ENCODE data around the gene COPS9. TPM values are rescaled to one million over a fixed set of nuclear protein-coding genes. Genes with fewer than 3 reads are reported as not detected.

COPS9 gene
- total RNA-seq, 1 donor = 70.2 TPM

DNA sequence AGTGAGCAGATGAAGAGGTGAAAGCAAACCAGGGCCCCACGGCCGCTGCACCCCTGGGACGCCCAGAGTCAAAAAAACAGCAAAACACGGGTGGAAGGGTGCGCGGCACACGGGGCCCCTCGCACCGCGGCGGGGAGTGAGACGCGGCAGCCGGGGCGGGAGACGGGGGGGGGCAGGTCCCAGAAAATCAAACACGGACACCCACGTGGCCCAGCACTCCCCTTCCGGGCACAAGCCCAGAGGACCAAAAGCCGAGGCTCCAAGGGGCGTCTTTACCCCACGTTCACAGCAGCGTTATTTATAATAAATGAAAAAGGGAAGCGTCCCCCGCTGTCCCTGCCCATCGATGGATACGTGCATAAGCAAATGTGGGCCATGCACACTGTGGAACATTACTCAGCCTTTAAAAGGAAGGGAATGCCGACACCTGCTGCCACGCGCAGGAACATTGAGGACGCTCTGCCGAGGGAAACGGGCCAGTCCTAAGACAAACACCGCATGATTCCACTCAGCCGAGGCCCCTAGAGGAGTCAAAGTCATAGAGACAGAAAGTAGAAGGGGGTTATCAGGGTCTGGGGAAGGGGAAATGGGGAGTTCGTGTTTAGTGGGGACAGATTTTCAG, 677 bp upstream of the COPS9 start:
- Histone ChIP-seq H3K4me3 (ENCODE audit: insufficient read depth, low read length) (peak overlapping the region; percentile 93), H4K20me1 (ENCODE audit: insufficient read depth, low read length) (peaks cover 17% of the 10 kb centered on the region), H3K27me3 (ENCODE audit: insufficient read depth, low read length) (peaks cover 13% of the 10 kb centered on the region), H3K9me3 (ENCODE audit: low read depth, low read length) (no peaks in the 10 kb centered on the region), H3K79me2 (ENCODE audit: insufficient read depth, low read length) (peaks cover 28% of the 10 kb centered on the region), H3K4me2 (ENCODE audit: insufficient read depth, low read length) (peak overlapping the region; percentile 95), H3K27ac (ENCODE audit: low read depth, low read length) (no peak overlapping the region), H3K36me3 (ENCODE audit: insufficient read depth, low read length) (peaks cover 19% of the 10 kb centered on the region), H3K4me1 (ENCODE audit: insufficient read depth, low read length) (peaks cover 12% of the 10 kb centered on the region), H2AFZ (ENCODE audit: low read length) (peak overlapping the region; percentile 98)
- TF ChIP-seq, protein P1, sequence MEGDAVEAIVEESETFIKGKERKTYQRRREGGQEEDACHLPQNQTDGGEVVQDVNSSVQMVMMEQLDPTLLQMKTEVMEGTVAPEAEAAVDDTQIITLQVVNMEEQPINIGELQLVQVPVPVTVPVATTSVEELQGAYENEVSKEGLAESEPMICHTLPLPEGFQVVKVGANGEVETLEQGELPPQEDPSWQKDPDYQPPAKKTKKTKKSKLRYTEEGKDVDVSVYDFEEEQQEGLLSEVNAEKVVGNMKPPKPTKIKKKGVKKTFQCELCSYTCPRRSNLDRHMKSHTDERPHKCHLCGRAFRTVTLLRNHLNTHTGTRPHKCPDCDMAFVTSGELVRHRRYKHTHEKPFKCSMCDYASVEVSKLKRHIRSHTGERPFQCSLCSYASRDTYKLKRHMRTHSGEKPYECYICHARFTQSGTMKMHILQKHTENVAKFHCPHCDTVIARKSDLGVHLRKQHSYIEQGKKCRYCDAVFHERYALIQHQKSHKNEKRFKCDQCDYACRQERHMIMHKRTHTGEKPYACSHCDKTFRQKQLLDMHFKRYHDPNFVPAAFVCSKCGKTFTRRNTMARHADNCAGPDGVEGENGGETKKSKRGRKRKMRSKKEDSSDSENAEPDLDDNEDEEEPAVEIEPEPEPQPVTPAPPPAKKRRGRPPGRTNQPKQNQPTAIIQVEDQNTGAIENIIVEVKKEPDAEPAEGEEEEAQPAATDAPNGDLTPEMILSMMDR (IDR thresholded peaks at IDR 0.05; ENCODE audit: extremely low read depth, low read depth, low read length) = no peak
- DNase-seq (ENCODE audit: insufficient read length, low spot score, missing footprints) = peak; percentile 83

DNA sequence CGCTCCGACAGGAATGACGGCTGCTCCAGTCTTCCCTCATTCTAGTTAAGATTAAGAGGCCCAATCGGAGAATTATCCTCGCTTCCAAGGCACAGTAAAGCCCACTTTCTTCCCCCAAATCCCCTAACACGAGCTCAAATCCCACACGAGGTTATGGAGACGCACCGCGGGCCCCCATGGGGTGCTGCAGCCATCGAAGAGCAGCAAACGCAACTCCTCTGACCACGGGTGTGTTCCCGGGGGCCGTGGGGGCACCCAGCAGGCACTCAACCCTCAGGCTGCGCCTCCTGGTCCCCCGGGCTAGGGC, 446 bp downstream of the COPS9 start:
- Histone ChIP-seq H4K20me1 (ENCODE audit: insufficient read depth, low read length) (peaks cover 17% of the 10 kb centered on the region), H3K4me3 (ENCODE audit: insufficient read depth, low read length) (peak overlapping the region; percentile 93), H2AFZ (ENCODE audit: low read length) (peak overlapping the region; percentile 81), H3K27ac (ENCODE audit: low read depth, low read length) (peak overlapping the region; percentile 67), H3K79me2 (ENCODE audit: insufficient read depth, low read length) (peaks cover 28% of the 10 kb centered on the region), H3K4me2 (ENCODE audit: insufficient read depth, low read length) (peak overlapping the region; percentile 95), H3K36me3 (ENCODE audit: insufficient read depth, low read length) (peaks cover 31% of the 10 kb centered on the region), H3K27me3 (ENCODE audit: insufficient read depth, low read length) (peaks cover 4% of the 10 kb centered on the region), H3K9me3 (ENCODE audit: low read depth, low read length) (no peaks in the 10 kb centered on the region), H3K4me1 (ENCODE audit: insufficient read depth, low read length) (peaks cover 12% of the 10 kb centered on the region)
- TF ChIP-seq, protein P1 (IDR thresholded peaks at IDR 0.05; ENCODE audit: extremely low read depth, low read depth, low read length) = no peak
- DNase-seq (ENCODE audit: insufficient read length, low spot score, missing footprints) = peak; percentile 94

DNA sequence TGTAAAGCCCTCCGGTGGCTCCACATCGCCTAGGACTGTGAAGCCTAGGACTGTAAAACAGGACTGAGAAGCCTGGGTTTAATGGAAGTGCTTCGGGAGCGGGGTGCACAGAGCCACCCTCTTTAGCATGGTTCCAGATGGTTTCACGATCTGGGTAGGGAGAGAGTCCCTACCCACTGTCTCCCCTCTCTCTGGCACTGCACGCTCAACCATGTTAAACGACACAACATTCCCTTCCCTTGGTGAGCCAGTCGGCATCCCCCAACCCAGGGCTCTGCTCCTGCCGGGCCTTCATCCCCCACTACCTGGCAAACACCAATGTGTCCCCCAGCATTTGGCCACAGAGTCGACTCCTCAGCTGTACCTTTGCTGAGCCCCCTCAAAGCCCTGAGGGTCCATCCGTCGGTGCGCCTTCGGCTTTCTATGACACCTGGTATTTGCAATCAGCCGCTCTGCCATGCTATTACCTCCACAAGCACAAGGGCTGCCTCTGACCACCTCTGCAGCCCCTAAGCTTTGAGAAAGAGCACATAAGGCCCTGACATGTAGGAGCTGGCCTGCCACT, 1.1 kb downstream of the COPS9 start:
- H3K36me3 ChIP-seq (ENCODE audit: insufficient read depth, low read length) = peaks cover 36% of the 10 kb centered on the region
- peak overlapping the region; percentile 95 for H3K4me2 ChIP-seq (ENCODE audit: insufficient read depth, low read length)
- no peaks in the 10 kb centered on the region for H3K27me3 ChIP-seq (ENCODE audit: insufficient read depth, low read length)
- H4K20me1 ChIP-seq (ENCODE audit: insufficient read depth, low read length) = peaks cover 17% of the 10 kb centered on the region
- H3K4me1 ChIP-seq (ENCODE audit: insufficient read depth, low read length) = peaks cover 12% of the 10 kb centered on the region
- H2AFZ ChIP-seq (ENCODE audit: low read length) = peak overlapping the region; percentile 81
- peak; percentile 84 for DNase-seq (ENCODE audit: insufficient read length, low spot score, missing footprints)
- peak overlapping the region; percentile 67 for H3K27ac ChIP-seq (ENCODE audit: low read depth, low read length)
- peaks cover 28% of the 10 kb centered on the region for H3K79me2 ChIP-seq (ENCODE audit: insufficient read depth, low read length)
- no peaks in the 10 kb centered on the region for H3K9me3 ChIP-seq (ENCODE audit: low read depth, low read length)
- H3K4me3 ChIP-seq (ENCODE audit: insufficient read depth, low read length) = peak overlapping the region; percentile 93
- TF ChIP-seq, protein P1 (IDR thresholded peaks at IDR 0.05; ENCODE audit: extremely low read depth, low read depth, low read length) = no peak

DNA sequence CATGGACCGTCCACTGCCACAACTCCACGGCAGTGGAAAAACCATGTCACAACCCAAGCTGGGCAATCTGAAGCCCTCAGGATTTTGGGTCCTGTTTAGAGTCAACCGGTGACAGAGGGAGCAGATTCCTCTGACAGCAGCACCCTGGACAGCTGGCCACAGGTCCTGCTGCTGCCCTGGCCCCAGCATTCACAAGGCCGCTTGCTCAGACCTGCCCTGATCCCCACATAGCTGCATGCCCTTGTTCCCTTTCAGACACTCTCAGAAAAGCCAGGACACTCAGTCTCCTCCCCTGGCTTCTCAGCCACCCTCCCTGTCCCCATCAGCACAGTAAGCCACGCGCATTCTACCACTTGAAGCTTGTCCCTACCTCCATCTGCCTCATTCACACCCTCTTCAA, 1.6 kb downstream of the COPS9 start:
- Histone ChIP-seq H4K20me1 (ENCODE audit: insufficient read depth, low read length) (peaks cover 17% of the 10 kb centered on the region), H3K36me3 (ENCODE audit: insufficient read depth, low read length) (peaks cover 42% of the 10 kb centered on the region), H3K27ac (ENCODE audit: low read depth, low read length) (no peak overlapping the region), H3K27me3 (ENCODE audit: insufficient read depth, low read length) (no peaks in the 10 kb centered on the region), H3K9me3 (ENCODE audit: low read depth, low read length) (no peaks in the 10 kb centered on the region), H3K4me2 (ENCODE audit: insufficient read depth, low read length) (peak overlapping the region; percentile 95), H3K79me2 (ENCODE audit: insufficient read depth, low read length) (peaks cover 28% of the 10 kb centered on the region), H3K4me1 (ENCODE audit: insufficient read depth, low read length) (peaks cover 12% of the 10 kb centered on the region), H2AFZ (ENCODE audit: low read length) (no peak overlapping the region), H3K4me3 (ENCODE audit: insufficient read depth, low read length) (peak overlapping the region; percentile 93)
- peak; percentile 90 for DNase-seq (ENCODE audit: insufficient read length, low spot score, missing footprints)
- TF ChIP-seq, protein P1 (IDR thresholded peaks at IDR 0.05; ENCODE audit: extremely low read depth, low read depth, low read length) = no peak

All from osteoblast (primary cell).